ENCODE measurements around the gene PCDHGC3.

The PCDHGC3 gene

GRCh38 chr5:141516672-141517025 is 40.9 kb downstream of the PCDHGC3 start:
- TF ChIP-seq YY1 (IDR thresholded peaks at IDR 0.05; ENCODE audit: low read depth): no peak
- no peak for TF ChIP-seq CEBPB (IDR thresholded peaks at IDR 0.05)
- TF ChIP-seq EGR1 (IDR thresholded peaks at IDR 0.05): no peak
- TF ChIP-seq NFIC (IDR thresholded peaks at IDR 0.05): no peak
- TF ChIP-seq TEAD4 (IDR thresholded peaks at IDR 0.05): no peak
- TF ChIP-seq ZBTB7A (IDR thresholded peaks at IDR 0.05; ENCODE audit: low read depth): no peak
- no peak for TF ChIP-seq RAD21 (IDR thresholded peaks at IDR 0.05; ENCODE audit: low read depth)
- TF ChIP-seq, protein P1, sequence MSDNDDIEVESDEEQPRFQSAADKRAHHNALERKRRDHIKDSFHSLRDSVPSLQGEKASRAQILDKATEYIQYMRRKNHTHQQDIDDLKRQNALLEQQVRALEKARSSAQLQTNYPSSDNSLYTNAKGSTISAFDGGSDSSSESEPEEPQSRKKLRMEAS (IDR thresholded peaks at IDR 0.05): no peak
- TF ChIP-seq USF1 (IDR thresholded peaks at IDR 0.05): no peak
- no peak for TF ChIP-seq REST (IDR thresholded peaks at IDR 0.05; ENCODE audit: low read depth)
- TF ChIP-seq EP300 (IDR thresholded peaks at IDR 0.05; ENCODE audit: borderline replicate concordance): no peak
- no peak for TF ChIP-seq TAF1 (IDR thresholded peaks at IDR 0.05; ENCODE audit: low read depth)
- no peak for TF ChIP-seq FOXM1 (IDR thresholded peaks at IDR 0.05; ENCODE audit: borderline replicate concordance, low read depth)
- no peak for TF ChIP-seq TCF12 (IDR thresholded peaks at IDR 0.05; ENCODE audit: low read depth)
- TF ChIP-seq CREB1 (IDR thresholded peaks at IDR 0.05; ENCODE audit: low read depth): no peak

DNA sequence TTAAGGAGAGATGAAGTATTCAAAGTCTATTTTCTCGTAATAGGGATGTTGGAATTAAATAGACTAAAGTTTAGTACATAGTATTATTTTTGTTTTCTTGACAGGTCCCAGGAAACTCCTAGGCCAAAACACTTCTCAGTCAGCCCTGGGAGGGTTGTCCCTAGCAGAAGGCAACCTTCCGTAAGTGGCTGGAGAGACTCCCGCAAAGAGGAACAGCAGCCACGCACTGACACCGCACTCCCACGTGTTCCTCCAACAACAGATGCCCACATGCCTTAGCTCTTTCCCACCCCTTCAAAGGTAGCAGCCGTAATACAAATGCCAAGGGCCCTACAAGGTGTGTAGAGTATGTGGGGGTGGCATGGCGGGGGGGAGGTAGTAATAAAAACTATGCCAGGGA is 41.5 kb downstream of the PCDHGC3 start:
- TF ChIP-seq TEAD4 (IDR thresholded peaks at IDR 0.05) (no peak), CREB1 (IDR thresholded peaks at IDR 0.05; ENCODE audit: low read depth) (no peak), YY1 (IDR thresholded peaks at IDR 0.05; ENCODE audit: low read depth) (no peak), TAF1 (IDR thresholded peaks at IDR 0.05; ENCODE audit: low read depth) (no peak), CEBPB (IDR thresholded peaks at IDR 0.05) (no peak), USF1 (IDR thresholded peaks at IDR 0.05) (no peak), RAD21 (IDR thresholded peaks at IDR 0.05; ENCODE audit: low read depth) (no peak), FOXM1 (IDR thresholded peaks at IDR 0.05; ENCODE audit: borderline replicate concordance, low read depth) (no peak), ZBTB7A (IDR thresholded peaks at IDR 0.05; ENCODE audit: low read depth) (no peak), NFIC (IDR thresholded peaks at IDR 0.05) (no peak), TCF12 (IDR thresholded peaks at IDR 0.05; ENCODE audit: low read depth) (no peak), EP300 (IDR thresholded peaks at IDR 0.05; ENCODE audit: borderline replicate concordance) (no peak), EGR1 (IDR thresholded peaks at IDR 0.05) (no peak), REST (IDR thresholded peaks at IDR 0.05; ENCODE audit: low read depth) (no peak)
- TF ChIP-seq, protein P1 (IDR thresholded peaks at IDR 0.05): no peak

DNA sequence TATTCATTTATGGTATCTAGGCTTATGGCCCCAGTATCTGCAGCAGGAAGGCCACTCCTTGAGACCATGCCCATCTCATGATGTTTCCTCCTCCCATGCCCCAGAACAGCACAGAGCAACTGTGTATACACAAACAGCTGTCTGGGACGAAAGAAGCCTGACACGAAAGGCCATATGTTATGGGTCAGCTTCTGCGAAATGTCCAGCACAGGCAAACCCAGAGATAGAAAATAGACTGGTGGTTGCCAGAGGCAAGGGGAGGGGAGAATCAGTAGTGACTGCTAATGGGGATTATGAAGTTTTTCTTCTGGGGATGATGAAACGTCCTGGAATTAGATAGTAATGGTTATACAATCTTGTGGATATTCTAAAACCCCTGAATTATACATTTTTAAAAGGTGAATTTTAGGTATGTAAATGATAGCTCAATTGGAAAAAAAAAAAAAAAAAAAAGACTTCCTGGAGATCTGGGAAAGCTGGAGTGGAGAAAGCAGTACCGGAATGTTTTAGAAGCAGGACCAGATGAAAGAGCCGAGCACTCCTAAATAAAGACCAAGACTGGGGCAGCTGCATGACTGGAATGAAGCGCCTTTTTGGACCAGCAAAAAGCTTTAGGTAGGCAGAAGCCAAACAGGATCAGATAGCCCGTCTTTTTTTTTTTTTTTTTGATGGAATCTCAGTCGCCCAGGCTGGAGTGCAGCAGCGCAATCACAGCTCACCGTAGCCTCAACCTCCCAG is 42.3 kb downstream of the PCDHGC3 start:
- TF ChIP-seq, protein P1 (IDR thresholded peaks at IDR 0.05): no peak
- TF ChIP-seq YY1 (IDR thresholded peaks at IDR 0.05; ENCODE audit: low read depth) (no peak), REST (IDR thresholded peaks at IDR 0.05; ENCODE audit: low read depth) (no peak), CEBPB (IDR thresholded peaks at IDR 0.05) (no peak), USF1 (IDR thresholded peaks at IDR 0.05) (no peak), TCF12 (IDR thresholded peaks at IDR 0.05; ENCODE audit: low read depth) (no peak)

GRCh38 chr5:141518618-141519015 is 42.9 kb downstream of the PCDHGC3 start:
- TF ChIP-seq, protein P1 (IDR thresholded peaks at IDR 0.05): no peak
- TF ChIP-seq FOXM1 (IDR thresholded peaks at IDR 0.05; ENCODE audit: borderline replicate concordance, low read depth) (no peak), ZBTB7A (IDR thresholded peaks at IDR 0.05; ENCODE audit: low read depth) (no peak), TCF12 (IDR thresholded peaks at IDR 0.05; ENCODE audit: low read depth) (no peak), EP300 (IDR thresholded peaks at IDR 0.05; ENCODE audit: borderline replicate concordance) (no peak), CREB1 (IDR thresholded peaks at IDR 0.05; ENCODE audit: low read depth) (no peak), EGR1 (IDR thresholded peaks at IDR 0.05) (no peak), USF1 (IDR thresholded peaks at IDR 0.05) (no peak), TAF1 (IDR thresholded peaks at IDR 0.05; ENCODE audit: low read depth) (no peak), REST (IDR thresholded peaks at IDR 0.05; ENCODE audit: low read depth) (no peak), CEBPB (IDR thresholded peaks at IDR 0.05) (no peak), NFIC (IDR thresholded peaks at IDR 0.05) (no peak), RAD21 (IDR thresholded peaks at IDR 0.05; ENCODE audit: low read depth) (no peak), TEAD4 (IDR thresholded peaks at IDR 0.05) (no peak), YY1 (IDR thresholded peaks at IDR 0.05; ENCODE audit: low read depth) (no peak)
